HG03565 (cell line): ENCODE results near the gene NINJ1.
"Not testable (repeated sequence)": the region's sequence is repeated elsewhere in the genome, so short reads cannot be mapped to it uniquely, and the experiment has no call there.

Experiments
- ATAC-seq: cut with Tn5 transposase; IDR thresholded peaks from one replicate; pipeline ENCODE4 v1.9.1; 2021; ENCODE audit warnings: mild to moderate bottlenecking, moderate library complexity; ENCODE audit not compliant: unreplicated experiment

The NINJ1 gene

DNA sequence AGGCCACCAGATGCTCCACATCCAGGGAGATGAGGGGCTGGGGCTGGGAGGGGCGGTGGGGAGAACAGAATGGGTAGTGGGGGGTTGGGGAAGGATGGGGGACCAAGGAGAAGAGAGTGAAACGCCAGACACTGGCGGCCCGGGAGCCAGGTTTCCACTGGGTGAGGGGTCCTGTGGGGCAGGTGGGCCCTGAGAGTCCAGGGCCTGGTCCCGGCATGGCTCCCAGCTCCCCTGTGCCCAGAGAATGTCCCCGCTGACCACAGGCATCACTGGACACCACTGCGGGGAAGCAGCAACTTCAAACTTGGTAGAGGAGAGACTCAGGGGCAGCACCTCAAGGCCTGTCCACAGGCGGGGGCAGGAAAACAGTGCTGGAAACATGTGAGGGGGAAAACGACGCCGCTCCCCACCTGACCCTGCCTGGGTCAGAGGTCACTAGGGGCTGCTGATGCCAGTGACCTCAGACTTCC lies 13.2 kb downstream of the NINJ1 start:
- ATAC-seq, result no peak

GRCh38 chr9:93119953-93120845 lies 13.9 kb downstream of the NINJ1 start:
- peak; percentile 77 for ATAC-seq

DNA sequence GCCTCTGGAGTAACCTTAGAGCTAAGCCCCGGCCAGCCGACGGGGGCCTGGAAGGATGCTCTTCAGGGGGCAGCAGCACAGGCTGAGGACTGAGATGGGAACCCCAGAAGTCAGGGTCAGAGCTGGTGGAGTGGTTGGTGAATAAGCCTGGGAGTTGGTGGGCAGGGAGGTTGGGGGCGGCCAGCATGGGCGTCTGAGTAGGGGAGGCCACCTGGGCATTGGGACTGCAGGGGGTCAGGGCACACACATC lies 14.4 kb downstream of the NINJ1 start:
- no peak for ATAC-seq

DNA sequence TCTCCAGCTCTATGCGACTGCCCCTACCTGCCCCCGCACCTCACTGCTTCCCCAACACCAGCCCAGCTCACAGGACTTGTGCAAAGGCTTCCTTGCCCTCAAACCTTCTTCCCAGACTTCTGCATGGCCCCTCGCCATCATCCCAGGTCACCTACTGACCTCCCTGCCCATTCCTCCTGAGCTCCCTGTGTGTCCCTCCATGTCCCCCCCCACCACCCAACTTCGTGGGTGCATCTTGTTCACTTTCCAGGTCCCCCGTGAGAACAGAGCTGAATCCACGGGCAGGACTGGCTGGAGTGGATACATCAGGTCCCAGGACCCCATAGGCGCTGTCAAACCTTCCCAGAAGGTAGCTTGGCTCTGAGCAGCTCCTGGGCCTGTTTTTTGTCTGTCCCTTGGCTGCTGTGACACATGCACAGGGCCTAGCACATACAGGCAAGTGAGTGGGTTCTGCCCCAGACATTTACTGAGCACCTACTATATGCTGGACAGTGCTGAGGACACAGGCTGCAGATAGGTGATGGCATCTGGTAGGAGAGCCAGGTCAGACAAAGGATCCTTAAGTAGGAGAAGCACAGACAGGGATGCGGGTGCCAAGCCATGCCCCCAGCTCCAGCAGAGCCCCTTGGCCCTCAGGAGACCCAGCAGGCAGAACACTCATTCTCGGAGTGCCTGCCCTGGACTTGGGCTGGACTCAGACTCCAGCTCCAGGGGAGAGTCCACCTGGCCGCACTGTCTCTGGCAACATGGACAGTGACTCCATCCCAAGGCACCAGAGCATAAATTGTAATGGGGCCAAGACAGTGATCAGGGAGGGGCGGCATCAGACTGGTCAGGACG lies 15.0 kb downstream of the NINJ1 start:
- ATAC-seq, result no peak

- ATAC-seq, result no peak
Observed at GRCh38 chr9:93117924-93118862, 15.9 kb downstream of the NINJ1 start.

GRCh38 chr9:93117521-93117920 lies 16.5 kb downstream of the NINJ1 start:
- ATAC-seq, result not testable (repeated sequence)

DNA sequence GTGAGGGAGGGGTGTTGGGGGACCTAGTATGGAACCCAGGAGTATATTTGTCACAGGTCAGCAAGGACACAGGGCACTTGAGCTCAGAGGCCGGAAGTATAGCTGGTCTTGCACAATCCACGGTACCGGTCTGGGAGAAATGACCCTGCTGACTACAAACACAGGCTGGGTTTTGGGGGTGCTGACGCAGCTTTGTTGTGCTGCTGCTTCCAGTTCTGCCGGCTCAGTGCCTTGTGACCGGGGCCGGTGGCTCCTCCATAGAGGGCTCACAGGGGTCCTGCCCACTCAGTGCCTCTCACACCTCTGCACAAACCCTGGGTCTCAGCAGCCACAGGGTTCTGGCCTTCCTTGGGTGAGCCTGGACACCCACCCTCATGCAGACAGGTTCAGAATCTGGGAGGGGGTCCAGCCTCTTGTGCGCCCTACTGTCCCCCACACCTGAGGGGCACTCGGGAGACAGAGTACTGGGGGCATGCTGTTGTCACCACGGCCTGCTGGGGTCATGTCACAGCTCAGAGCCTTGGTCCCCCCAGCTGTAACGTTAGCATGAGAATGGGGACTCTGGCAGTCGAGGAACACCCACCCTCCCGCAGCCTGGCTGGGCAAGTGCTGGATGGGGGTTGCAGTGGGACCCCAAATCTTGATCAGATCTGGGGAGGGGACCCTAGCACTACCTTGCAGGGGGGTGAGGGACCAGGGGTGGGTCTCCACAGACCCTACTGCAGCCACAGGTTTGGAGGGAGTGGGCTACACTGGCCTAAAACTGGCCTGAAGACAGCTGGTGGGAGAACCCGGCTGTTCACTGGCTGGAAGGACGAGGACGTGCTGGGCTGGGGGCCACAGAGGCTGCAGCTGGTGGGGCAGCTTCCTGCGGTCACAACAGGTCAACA lies 17.7 kb downstream of the NINJ1 start:
- no peak for ATAC-seq

DNA sequence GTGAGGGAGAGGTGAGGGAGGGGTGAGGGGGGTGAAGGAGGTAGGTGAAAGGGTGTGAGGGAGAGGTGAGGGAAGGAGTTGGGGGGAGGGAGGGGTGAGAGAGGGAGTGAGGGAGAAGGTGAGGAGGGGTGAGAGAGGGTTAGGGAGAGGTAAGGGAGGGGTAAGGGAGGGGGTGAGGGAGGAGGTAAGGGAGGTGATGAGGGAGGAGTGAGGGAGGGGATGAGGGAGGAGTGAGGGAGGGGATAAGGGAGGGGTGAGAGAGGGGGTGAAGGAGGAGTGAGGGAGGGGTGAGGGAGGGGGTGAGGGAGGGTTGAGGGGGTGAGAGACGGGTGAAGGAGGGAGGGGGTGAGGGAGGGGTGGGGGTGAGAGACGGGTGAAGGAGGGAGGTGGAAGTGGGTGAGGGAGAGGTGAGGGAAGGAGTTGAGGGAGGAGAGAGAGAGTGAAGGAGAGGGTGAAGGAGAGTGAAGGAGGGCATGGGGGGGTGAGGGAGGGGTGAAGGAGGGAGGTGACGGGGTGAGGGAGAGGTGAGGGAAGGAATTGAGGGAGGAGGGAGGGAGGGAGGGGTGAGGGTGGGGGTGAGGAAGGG lies 18.5 kb downstream of the NINJ1 start:
- ATAC-seq, result no peak

DNA sequence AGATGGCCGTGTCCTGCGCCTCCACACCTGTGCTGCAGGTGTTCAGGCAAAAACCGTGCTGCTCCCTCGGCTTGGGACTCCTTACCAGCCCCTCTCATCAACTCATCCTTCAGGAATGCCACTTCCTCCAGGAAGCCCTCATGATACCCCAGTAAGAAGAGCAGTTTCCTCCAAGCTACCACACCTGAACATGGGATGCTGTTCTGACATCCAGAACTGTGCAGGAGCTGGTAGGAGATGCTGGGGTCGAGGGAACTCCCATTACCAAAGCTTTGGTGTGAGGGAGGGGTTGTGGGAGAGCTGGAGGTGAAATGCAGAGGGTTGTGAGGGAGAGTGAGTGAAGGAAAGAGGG lies 19.1 kb downstream of the NINJ1 start:
- no peak for ATAC-seq

DNA sequence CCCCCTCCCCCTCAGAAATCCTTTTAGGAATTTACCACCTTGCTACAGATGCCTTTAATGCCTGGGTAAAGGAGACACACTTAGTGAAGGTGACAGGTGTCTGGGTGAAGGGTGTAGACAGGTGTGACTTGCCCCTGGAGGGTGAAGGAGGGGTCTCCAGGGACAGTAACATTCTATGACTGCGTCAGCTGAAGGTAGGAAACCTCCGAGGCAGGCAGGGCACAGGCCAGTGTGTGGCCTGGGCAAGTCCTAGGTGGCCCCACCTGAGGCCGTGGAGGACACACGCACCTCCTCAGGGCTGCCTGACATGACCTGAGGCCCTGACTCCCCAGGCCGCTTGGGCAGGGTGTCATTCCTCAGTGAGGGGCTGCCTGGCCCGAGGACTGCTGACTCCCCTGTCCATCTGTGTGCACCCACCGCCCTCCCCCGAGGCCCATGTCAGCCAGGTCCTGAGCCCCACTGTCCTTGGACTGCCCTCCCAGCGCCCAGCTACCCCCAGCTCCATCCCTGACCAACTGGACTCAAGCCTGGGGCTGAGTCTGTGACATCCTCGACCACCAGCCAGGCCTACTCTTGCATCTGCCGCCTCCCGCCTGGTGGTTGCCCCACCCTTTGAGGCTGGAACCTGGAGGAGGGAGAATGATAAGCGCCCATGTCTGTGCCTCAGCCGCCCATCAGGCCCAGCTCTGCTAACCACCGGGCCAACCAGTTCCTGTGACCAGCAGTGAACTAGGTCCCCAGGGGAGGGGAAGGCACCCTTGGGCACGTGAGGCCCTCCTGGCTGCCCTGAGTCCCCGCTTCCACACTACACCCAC lies 19.7 kb downstream of the NINJ1 start:
- ATAC-seq, result no peak

- ATAC-seq, result no peak
Observed at GRCh38 chr9:93112864-93113389, 21.1 kb downstream of the NINJ1 start.

GRCh38 chr9:93112116-93112863 lies 21.8 kb downstream of the NINJ1 start:
- ATAC-seq, result no peak

- ATAC-seq, result no peak
Observed at GRCh38 chr9:93111371-93112115, 22.5 kb downstream of the NINJ1 start.

GRCh38 chr9:93111001-93111370 lies 23.1 kb downstream of the NINJ1 start:
- no peak for ATAC-seq

DNA sequence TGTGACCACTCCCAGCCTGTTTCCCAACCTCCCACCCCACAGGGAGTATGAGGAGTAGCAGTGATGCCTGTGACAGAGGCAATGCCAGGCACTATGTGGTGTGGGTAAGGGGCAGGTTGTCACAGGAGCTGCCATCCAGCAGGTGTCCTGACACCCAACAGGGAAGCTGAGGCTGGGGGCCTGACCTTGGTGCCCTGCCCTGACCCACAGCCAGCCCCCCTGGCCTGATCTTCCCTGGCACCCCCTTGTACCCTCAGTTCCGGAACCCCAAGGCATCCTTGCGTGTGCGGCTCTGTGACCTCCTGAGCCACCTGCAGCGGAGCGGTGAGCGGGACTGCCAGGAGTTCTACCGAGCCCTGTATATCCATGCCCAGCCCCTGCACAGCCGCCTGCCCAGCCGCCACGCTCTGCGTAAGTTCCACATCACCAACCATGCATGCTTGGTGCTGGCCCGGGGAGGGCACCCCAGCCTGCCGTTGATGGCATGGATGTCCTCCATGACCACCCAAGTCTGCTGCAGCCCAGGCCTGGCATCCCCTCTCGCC lies 23.7 kb downstream of the NINJ1 start:
- ATAC-seq, result no peak

DNA sequence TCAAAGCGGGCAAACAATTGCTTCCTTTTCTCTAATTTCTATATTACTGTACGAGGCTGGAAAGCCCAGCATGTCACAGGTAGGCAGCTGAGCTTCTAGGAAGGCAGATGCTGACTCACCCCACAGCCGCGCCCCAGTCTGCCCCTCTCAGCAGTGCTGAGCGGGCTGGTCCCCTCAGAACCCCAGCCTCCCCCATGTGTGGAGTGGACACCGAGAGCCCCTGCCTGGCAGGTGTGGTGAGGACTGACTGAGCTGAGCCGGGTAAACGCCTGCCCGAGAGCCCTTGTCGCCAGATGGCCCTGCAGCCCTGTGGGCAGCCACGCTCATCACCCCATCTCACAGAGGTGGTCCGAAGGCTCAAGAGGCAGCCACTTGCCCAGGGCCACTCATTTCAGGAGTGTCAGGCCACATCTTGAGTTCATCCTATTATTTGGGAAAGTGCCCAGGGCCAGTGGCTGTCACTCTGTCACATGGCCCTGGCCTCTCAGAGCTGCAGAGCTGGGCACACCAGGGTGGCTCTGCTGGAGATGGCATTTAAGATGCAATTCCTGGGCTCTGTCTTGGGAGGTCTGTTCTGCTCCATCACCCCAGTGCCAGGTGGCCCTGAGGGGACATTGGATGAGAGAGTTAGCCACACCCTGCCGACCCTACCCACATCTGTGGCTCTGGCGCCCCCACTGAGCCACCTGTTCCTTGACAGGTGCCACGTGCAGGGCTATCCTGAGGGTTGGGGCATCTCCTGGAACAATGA lies 25.6 kb downstream of the NINJ1 start:
- no peak for ATAC-seq
